GM18520 (cell line): ENCODE data around the gene SLC15A2.
A peak's percentile ranks its signal among the peaks of the same experiment; 100 is the strongest.
"Not testable (repeated sequence)": the region's sequence is repeated elsewhere in the genome, so short reads cannot be mapped to it uniquely, and the experiment has no call there.

ENCODE experiments used
- ATAC-seq: cut with Tn5 transposase; IDR thresholded peaks from one replicate; pipeline ENCODE4 v1.9.1; 2021; ENCODE audit not compliant: unreplicated experiment

Gene SLC15A2

GRCh38 chr3:121924734-121925133, 30.5 kb downstream of the SLC15A2 start:
- no peak for ATAC-seq

DNA sequence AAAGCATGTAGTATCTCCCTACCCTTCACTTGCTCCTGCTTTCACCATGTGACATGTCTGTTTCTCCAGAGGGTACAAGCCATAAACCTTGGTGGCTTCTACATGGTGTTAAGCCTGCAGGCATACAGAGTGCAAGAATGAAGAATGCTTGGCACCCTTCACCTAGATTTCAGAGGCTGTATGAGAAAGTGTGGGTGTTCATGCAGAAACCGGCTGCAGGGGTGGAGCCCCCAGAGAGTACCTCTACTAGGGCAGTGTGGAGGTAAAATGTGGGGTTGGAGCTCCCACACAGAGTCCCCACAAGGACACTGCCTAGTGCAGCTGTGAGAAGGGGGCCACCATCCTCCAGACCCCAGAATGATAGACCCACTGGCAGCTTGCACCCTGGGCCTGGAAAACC, 32.2 kb downstream of the SLC15A2 start:
- ATAC-seq = no peak

DNA sequence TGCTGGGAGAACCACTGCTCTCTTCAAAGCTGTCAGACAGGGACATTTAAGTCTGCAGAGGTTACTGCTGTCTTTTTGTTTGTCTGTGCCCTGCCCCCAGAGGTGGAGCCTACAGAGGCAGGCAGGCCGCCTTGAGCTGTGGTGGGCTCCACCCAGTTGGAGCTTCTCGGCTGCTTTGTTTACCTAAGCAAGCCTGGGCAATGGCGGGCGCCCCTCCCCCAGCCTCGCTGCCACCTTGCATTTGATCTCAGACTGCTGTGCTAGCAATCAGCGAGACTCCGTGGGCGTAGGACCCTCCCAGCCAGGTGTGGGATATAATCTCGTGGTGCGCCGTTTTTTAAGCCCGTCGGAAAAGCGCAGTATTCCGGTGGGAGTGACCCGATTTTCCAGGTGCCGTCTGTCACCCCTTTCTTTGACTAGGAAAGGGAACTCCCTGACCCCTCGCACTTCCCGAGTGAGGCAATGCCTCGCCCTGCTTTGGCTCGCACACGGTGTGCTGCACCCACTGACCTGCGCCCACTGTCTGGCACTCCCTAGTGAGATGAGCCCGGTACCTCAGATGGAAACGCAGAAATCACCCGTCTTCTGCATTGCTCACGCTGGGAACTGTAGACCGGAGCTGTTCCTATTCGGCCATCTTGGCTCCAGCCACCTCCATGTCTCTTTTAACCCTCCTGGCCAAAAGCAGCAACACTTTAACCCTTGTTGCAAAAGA, 44.1 kb downstream of the SLC15A2 start:
- ATAC-seq = not testable (repeated sequence)

- no peak for ATAC-seq
Observed at GRCh38 chr3:121941592-121941991, 47.4 kb downstream of the SLC15A2 start.

GRCh38 chr3:121942116-121942786, 48.0 kb downstream of the SLC15A2 start:
- no peak for ATAC-seq

DNA sequence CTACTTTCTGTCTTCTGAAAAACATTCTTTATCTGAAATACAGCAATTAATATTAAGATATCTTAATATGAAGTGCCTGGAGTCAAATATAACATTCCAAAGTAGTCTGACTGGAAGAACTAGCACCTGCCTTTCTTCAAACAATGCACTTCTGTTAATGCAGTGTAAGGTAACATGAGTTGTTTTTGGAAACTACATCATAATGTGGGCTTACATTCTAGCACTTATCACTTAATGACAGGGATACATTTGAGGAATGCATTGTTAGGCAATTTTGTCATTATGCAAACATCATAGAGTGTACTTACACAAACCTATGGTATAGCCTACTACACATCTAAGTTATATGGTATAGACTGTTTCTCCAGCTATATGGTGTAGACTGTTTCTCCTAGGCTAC, 49.2 kb downstream of the SLC15A2 start:
- ATAC-seq = no peak

DNA sequence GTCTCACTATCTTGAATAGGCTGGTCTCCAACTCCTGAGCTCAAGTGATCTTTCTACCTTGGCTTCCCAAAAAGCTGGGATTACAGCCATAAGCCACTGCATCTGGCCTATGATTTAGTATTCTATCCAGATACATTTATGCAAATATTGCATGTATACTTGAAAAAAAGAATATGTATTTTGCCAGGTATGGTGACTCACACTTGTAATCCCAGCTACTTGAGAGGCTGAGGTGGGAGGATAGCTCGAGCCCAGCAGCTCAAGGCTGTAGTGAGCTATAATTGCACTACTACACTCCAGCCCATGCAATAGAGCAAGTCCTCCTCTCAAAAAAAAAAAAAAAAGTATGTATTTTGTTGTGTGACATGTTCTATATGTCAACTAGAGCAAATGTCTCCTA, 54.4 kb downstream of the SLC15A2 start:
- ATAC-seq = no peak

GRCh38 chr3:121951291-121951919, 57.2 kb downstream of the SLC15A2 start:
- no peak for ATAC-seq

DNA sequence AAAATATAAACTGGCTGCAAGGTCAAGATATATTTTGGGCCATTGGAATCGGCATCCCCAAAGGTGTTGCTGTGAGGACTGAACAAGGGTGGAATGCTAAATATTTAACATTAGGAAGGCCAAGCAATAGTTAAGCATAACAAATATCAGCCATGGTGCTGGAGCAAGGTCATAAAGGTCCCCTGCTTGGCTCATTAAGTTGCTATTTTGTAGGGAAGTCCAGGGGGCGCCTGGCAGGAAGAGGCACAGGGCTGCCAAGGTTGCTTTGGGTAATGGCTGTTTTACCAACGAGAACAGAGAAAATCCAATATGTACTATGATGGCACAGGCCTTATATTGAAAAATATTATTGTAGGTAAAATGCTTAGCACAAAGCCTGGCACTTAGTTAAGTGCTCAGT, 62.2 kb downstream of the SLC15A2 start:
- no peak for ATAC-seq

- ATAC-seq = peak; percentile 80
Observed at GRCh38 chr3:121957674-121958415, 63.6 kb downstream of the SLC15A2 start.

- no peak for ATAC-seq
Observed at GRCh38 chr3:121958801-121959200, 64.6 kb downstream of the SLC15A2 start.

DNA sequence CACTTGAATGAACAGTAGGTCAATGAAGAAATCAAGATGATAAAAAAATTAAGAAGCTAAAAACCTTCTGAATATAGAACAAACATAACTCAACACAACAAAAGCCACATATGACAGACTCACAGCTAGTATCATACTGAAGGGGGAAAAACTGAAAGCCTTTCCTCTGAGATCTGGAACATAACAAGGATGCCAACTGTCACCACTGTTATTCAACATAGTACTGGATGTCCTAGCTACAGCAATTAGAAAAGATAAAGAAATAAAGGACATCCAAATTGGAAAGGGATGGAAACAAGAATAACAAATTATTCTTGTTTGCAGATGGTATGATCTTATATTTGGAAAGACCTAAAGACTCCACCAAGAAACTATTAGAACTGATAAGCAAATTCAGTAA, 67.1 kb downstream of the SLC15A2 start:
- ATAC-seq = no peak

GRCh38 chr3:121962443-121962842, 68.2 kb downstream of the SLC15A2 start:
- no peak for ATAC-seq

GRCh38 chr3:121963608-121964007, 69.4 kb downstream of the SLC15A2 start:
- no peak for ATAC-seq

DNA sequence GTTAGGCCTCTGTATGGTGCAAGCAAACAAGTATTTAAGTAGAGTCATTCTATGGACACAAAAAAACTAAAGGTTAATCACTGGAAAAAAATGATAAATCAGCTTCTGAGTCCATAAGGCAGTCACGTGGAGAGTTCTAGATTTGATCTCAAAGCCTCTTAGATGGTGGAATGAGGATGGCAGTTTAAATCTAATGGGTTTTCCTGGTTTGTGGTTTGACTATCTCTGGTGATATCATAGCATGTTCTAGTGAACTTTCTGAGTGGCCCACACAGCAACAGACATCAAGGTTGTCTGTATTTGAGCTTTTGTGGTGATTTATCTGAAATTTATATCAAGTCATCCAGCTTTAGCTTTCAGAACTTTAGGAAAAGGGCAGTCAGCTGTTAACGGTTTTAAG, 75.4 kb downstream of the SLC15A2 start:
- no peak for ATAC-seq

- no peak for ATAC-seq
Observed at GRCh38 chr3:121970047-121970446, 75.8 kb downstream of the SLC15A2 start.

GRCh38 chr3:121974601-121975111, 80.5 kb downstream of the SLC15A2 start:
- no peak for ATAC-seq

DNA sequence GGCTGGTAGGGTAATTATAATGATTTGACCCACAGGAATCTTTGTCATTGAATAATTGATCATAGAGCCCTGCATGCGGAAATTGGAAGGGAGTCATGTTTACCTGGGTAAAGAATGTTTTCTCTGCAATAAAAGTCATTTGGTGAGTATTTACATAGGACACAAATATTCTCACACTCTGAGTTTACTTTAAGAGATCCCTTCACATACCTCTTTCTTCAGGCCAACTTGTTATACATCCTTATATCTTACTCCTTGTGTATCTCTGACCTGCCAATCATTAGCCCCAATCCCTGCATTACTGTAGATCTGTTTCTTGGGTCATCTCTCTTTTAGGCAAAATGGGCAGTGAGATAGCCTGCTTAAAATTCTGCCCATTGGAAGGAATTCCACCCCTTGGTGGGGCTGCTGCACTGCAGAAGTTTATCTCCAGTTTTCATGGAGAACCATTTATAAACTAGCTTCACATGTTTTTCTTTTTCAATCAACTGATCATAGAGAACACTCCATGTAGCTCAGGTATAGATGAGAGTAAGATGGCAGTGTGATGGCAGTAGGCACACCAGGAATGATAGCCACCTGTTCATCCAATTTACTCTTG, 81.6 kb downstream of the SLC15A2 start:
- ATAC-seq = no peak

- ATAC-seq = no peak
Observed at GRCh38 chr3:121976727-121977126, 82.5 kb downstream of the SLC15A2 start.

- no peak for ATAC-seq
Observed at GRCh38 chr3:121979246-121979645, 85.0 kb downstream of the SLC15A2 start.
